Endothelial cell of umbilical vein (primary cell): Measurements from ENCODE around the gene LILRB3.
A peak's percentile ranks its signal among the peaks of the same experiment; 100 is the strongest.

ENCODE experiments used
- CTCF ChIP-seq, 2 donors: IDR thresholded peaks; 1 replicate in 1 of 2; 2 replicates in 1 of 2; pipeline ENCODE4 v1.5.1; 2011; ENCODE audit warnings: low read length in 2 of 2, mild to moderate bottlenecking in 2 of 2, moderate library complexity in 2 of 2, control low read depth in 1 of 2, inconsistent platforms in 1 of 2, low read depth in 1 of 2; ENCODE audit not compliant: insufficient read depth in 1 of 2; ENCODE audit errors: extremely low read depth in 1 of 2
- EZH2 ChIP-seq: IDR thresholded peaks from 2 replicates; pipeline ENCODE4 v1.6.1; 2012; ENCODE audit warnings: borderline replicate concordance, low read depth, mild to moderate bottlenecking, moderate library complexity, low read length, inconsistent platforms; ENCODE audit not compliant: severe bottlenecking
- FOS ChIP-seq: IDR thresholded peaks from 2 replicates; pipeline ENCODE4 v1.6.1; 2011; ENCODE audit warnings: mild to moderate bottlenecking, low read length, moderate library complexity, borderline replicate concordance; ENCODE audit not compliant: insufficient read depth
- MYC ChIP-seq: IDR thresholded peaks from one replicate; pipeline ENCODE4 v1.6.1; 2011; ENCODE audit warnings: mild to moderate bottlenecking, low read depth, low read length
- POLR2A ChIP-seq: IDR thresholded peaks from 2 replicates; pipeline ENCODE4 v1.6.1; 2012; ENCODE audit warnings: low read depth, mild to moderate bottlenecking, control low read depth, low read length
- POLR2AphosphoS5 ChIP-seq: IDR thresholded peaks from 2 replicates; pipeline ENCODE4 v1.6.1; 2012; ENCODE audit warnings: low read depth, mild to moderate bottlenecking, control low read depth, low read length, moderate library complexity; ENCODE audit not compliant: insufficient read depth

- TF ChIP-seq CTCF (IDR thresholded peaks at IDR 0.05; ENCODE audit: extremely low read depth in 1 of 2, insufficient read depth in 1 of 2, low read depth in 1 of 2, low read length in 2 of 2) = no peak
- peak; percentile 26 for TF ChIP-seq POLR2A
- TF ChIP-seq EZH2 = no peak
- no peak for TF ChIP-seq POLR2AphosphoS5
- TF ChIP-seq MYC = no peak
- TF ChIP-seq FOS = no peak
Observed at GRCh38 chr19:54209058-54209810, 13.6 kb downstream of the LILRB3 start.
